Measurements from ENCODE around the gene ATP7B.
"Not testable (repeated sequence)": the region's sequence is repeated elsewhere in the genome, so short reads cannot be mapped to it uniquely, and the experiment has no call there.

The ATP7B gene

DNA sequence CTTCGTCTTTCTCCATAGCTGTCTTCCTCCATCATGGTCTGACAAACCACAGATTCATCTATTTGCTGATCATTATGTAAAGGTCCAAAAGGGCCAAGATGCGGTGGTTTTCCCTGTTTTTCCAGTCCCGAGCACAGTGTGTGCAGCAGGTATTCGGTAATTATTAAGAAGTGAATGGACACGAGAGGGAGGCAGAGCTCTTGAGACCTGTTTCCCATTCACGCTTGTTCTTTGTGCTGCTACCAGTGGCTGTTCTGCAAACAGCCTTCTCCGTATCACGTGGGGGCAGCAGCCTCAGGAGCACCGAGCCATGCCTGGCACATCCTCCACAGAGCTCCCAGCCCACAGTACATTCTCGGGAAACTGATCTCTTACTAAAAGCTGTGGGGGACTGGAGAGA lies 99.2 kb downstream of the ATP7B start:
- TF ChIP-seq, protein P1, sequence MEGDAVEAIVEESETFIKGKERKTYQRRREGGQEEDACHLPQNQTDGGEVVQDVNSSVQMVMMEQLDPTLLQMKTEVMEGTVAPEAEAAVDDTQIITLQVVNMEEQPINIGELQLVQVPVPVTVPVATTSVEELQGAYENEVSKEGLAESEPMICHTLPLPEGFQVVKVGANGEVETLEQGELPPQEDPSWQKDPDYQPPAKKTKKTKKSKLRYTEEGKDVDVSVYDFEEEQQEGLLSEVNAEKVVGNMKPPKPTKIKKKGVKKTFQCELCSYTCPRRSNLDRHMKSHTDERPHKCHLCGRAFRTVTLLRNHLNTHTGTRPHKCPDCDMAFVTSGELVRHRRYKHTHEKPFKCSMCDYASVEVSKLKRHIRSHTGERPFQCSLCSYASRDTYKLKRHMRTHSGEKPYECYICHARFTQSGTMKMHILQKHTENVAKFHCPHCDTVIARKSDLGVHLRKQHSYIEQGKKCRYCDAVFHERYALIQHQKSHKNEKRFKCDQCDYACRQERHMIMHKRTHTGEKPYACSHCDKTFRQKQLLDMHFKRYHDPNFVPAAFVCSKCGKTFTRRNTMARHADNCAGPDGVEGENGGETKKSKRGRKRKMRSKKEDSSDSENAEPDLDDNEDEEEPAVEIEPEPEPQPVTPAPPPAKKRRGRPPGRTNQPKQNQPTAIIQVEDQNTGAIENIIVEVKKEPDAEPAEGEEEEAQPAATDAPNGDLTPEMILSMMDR (IDR thresholded peaks at IDR 0.05; ENCODE audit: extremely low read depth, missing control alignments), result no peak

GRCh38 chr13:51910508-51910907 lies 100.7 kb downstream of the ATP7B start:
- TF ChIP-seq, protein P1 (IDR thresholded peaks at IDR 0.05; ENCODE audit: extremely low read depth, missing control alignments), result no peak

More for the DNA sequence above, 99.2 kb downstream of the ATP7B start:
- no peak for DNase-seq (ENCODE audit: low spot score)

DNA sequence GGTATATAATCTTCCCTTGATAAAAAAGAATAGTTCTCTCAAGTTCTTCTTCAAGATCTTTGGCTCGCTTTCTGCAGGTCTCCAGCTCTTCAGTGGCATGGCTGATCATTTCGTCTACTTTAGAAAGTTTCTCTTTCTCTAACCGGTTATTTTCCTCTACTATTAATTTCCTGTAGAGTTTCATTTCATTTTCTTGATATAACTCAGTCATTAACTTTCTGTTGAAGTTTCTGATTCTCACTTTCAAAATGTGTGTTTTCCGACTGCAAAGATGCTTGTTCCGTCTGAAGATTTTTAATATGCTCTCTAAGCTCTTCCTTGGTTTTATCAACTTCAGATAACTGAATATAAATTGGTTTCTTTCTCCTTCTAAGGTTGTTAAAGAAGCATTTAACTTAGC lies 102.0 kb downstream of the ATP7B start:
- DNase-seq (ENCODE audit: low spot score), result not testable (repeated sequence)

More at GRCh38 chr13:51910508-51910907, 100.7 kb downstream of the ATP7B start:
- no peak for DNase-seq (ENCODE audit: low spot score)

- no peak for DNase-seq (ENCODE audit: low spot score)
- TF ChIP-seq, protein P1 (IDR thresholded peaks at IDR 0.05; ENCODE audit: extremely low read depth, missing control alignments), result no peak
Measured at GRCh38 chr13:51907040-51907732, 104.1 kb downstream of the ATP7B start.

- TF ChIP-seq, protein P1 (IDR thresholded peaks at IDR 0.05; ENCODE audit: extremely low read depth, missing control alignments), result no peak
- DNase-seq (ENCODE audit: low spot score), result no peak
Measured at GRCh38 chr13:51906581-51906980, 104.7 kb downstream of the ATP7B start.

DNA sequence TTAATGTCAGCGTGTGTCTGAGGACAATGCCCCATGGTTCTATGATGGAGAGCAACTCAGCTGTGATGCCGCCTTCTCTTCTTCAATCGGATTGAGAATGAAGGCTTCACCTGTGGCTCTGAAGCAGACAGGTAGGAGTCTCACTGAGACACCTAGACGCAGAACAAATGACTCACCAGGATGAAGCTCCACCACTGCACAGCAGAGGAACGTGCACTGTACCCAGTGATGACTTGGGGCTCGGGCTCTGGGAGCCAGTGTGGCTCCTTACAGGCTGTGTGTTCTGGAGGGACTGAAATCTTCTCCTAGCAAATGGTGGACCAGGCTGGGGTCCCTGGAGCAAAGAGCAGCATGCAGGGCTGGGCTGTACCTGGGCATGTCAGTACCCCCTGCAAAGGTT lies 105.5 kb downstream of the ATP7B start:
- TF ChIP-seq, protein P1 (IDR thresholded peaks at IDR 0.05; ENCODE audit: extremely low read depth, missing control alignments), result no peak
- DNase-seq (ENCODE audit: low spot score), result no peak

DNA sequence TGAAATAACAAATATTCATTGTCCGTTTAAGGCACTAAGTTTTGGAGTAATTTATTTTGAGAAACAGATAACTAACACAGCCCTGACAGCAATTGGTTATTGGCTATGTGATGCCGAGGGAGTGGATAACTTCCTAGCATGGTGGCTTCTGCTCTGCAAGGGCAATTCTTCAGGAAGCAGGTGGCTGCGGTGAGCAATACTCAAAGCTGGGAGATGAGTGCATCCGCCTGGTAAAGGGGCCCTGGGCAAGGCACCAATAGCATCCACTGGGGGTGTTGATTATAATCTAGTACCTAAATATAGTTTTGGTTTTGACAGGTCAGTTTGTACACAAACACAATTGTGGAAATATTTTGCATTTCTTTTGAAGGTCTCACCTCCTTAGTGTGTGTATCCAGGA lies 108.5 kb downstream of the ATP7B start:
- TF ChIP-seq, protein P1 (IDR thresholded peaks at IDR 0.05; ENCODE audit: extremely low read depth, missing control alignments), result no peak
- DNase-seq (ENCODE audit: low spot score), result no peak

GRCh38 chr13:51900471-51900870 lies 110.8 kb downstream of the ATP7B start:
- no peak for DNase-seq (ENCODE audit: low spot score)
- TF ChIP-seq, protein P1 (IDR thresholded peaks at IDR 0.05; ENCODE audit: extremely low read depth, missing control alignments), result no peak
